Esophagus muscularis mucosa (tissue), 4 donors: Measurements from ENCODE around the gene GATA3.

Source experiments
- CTCF ChIP-seq, 3 experiments: fragments of 200-600 bp in 2 of 3; fragments of 450-650 bp in 1 of 3; sonication (generic) in 2 of 3; IDR thresholded peaks; one replicate each; pipeline ENCODE4 v1.5.1; 2017 to 2019; ENCODE audit warnings: antibody characterized with exemption in 3 of 3, mild to moderate bottlenecking in 2 of 3, moderate library complexity in 1 of 3
- EP300 ChIP-seq: sonication (generic); formaldehyde crosslinking; IDR thresholded peaks from one replicate; pipeline ENCODE4 v1.6.1; 2017; ENCODE audit warnings: antibody characterized with exemption
- POLR2A ChIP-seq: fragments of 450-650 bp; IDR thresholded peaks from one replicate; pipeline ENCODE4 v1.6.1; 2017; ENCODE audit warnings: antibody characterized with exemption, moderate library complexity, mild to moderate bottlenecking, low read depth
- POLR2AphosphoS5 ChIP-seq, 2 donors: sonication (generic); formaldehyde crosslinking; IDR thresholded peaks; one replicate each; pipeline ENCODE4 v1.6.1; 2017; ENCODE audit warnings: antibody characterized with exemption in 2 of 2

DNA sequence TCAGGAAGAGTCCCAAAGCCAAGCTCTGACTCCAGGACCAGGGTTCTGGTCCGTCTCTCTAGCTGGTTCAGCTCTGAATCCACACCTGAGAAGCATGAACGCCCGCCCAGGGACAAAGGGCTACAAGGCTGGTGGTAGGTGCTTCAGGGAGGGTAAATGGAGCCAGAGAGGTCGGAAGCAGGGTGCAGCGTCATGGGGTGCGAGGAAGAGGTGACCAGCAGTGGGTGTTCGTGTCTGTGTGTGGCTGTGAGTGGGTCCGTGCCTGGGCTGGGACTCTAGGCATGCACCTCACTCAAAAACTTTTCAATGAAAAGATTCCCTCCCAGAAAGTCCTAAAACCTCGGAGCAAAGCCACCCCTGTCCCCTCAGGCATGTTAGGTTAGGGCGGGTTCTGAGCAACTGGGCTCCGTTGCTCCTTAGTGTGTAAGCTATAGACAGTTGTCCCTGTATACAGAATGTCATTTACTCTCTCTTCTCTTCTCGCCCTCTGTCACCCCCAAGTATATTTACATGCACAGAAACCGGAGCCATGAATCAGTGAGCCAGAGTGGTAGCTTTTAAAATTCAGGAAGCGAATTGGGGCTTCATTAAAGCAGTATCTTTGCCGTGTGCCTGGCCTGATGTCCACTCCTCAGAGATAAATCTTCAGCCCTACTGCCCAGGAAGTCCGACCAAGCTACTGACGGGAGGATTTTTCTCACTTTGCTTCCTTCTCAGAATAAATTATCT lies 12.3 kb upstream of the GATA3 start:
- TF ChIP-seq CTCF (IDR thresholded peaks at IDR 0.05), result no peak
- TF ChIP-seq POLR2AphosphoS5 (IDR thresholded peaks at IDR 0.05), result no peak
- no peak for TF ChIP-seq EP300
- TF ChIP-seq POLR2A, result no peak
